ENCODE measurements around the gene ATP8A1.
A peak's percentile ranks its signal among the peaks of the same experiment; 100 is the strongest.

ATP8A1 gene

DNA sequence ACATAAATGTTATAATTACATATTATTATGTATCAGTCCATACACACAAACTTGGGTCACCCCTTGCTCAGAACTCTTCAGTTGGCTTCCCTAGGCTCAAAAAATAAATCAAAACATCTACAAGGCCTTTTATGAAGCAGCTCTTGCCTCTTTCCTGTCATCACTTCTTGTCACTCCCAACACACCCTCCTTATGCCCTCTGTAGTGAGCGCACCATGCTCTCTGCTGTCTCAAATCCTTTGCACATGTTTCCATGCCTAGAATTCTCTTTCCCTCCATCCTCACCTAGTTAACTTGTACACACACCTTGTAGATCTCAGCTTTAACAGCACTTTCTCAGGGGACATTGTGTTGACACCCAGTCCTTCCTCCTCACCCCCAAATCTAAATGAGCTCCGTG is 53.0 kb downstream of the ATP8A1 start:
- in situ Hi-C loops (cut with HindIII; ENCODE audit: low pct_ligation_motif_present, low pct_unique_long_range_greater_than_20kb, low sequenced_read_pairs) = no loop called here

DNA sequence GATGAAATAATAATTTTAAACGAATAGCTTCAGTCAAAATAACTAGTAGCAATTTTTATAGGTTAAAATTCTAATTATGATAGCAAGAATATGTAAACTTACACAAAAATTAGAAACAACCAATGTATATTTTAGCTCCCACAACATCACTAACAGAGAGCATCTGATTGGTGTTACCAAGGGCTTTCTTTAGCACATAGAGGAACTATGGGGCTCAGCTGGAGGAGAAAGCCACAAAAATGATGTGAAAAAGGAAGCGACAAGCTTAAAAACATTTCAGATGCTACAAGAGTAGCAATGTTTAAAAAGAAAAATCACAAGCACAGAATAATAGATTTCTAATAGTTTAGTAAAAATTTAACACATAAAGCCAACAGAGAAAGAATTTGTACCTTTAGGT is 56.3 kb downstream of the ATP8A1 start:
- in situ Hi-C loops (cut with HindIII; ENCODE audit: low pct_ligation_motif_present, low pct_unique_long_range_greater_than_20kb, low sequenced_read_pairs) = no loop called here

More for the DNA sequence above, 53.0 kb downstream of the ATP8A1 start:
- DNase-seq = no peak

DNA sequence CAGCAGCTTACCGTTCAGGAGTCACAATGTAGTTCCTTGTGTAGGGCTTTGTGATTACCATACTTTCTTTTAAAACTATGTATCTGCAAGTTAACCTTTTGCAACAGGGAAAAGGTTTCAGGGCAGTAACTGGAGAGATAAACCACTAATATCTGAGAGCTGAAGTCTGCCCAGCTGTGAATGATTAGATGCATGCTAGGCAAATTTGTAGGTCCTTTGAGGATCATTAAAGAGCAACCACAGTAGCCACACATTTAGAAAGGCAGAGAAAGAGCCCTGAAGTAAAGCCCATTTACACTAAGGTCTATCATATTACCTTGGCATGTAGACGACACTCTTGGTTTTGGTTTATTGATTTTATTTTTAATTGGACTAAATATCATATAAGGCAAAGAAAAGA is 60.0 kb downstream of the ATP8A1 start:
- in situ Hi-C loops (cut with HindIII; ENCODE audit: low pct_ligation_motif_present, low pct_unique_long_range_greater_than_20kb, low sequenced_read_pairs) = no loop called here
- DNase-seq = no peak

More for the DNA sequence above, 56.3 kb downstream of the ATP8A1 start:
- DNase-seq = no peak

DNA sequence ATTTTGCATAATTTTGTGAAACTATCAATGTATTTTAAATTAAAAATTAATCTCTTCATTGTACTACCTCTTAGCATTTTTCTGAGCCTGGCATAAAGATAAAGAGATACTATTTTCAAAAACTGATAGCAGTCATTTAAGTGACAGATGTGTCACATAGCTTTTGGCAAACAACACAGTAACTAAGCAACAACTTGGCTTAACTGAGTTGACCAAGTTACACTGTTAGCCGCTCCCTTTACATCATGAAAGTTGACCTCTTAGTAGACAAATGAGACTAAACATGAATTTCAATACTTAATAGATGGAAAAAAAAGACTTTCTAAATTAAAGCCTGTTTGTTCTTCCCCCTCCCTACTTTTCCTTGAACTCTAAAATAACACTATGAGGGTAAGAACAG is 62.0 kb downstream of the ATP8A1 start:
- in situ Hi-C loops (cut with HindIII; ENCODE audit: low pct_ligation_motif_present, low pct_unique_long_range_greater_than_20kb, low sequenced_read_pairs) = no loop called here

DNA sequence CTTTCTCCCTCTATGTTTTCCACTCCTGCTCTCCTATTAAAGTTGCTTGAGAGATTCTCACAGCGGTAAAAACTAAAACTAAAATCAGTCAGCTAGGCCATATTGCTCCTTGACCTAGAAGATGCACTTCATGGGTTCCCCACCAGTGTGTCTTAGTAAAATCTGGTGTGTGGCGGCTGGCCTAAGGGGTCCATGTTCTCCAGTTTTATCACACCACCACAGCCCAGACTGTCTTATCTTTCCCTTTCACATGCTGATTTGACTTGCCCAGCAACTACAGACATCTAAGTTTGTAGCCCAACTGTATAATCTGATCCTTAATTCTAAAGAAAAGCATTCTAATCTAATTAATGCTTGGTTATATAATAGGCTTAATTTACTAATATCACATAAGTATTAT is 68.0 kb downstream of the ATP8A1 start:
- in situ Hi-C loops (cut with HindIII; ENCODE audit: low pct_ligation_motif_present, low pct_unique_long_range_greater_than_20kb, low sequenced_read_pairs) = no loop called here
- DNase-seq = no peak

More for the DNA sequence above, 62.0 kb downstream of the ATP8A1 start:
- DNase-seq = no peak

DNA sequence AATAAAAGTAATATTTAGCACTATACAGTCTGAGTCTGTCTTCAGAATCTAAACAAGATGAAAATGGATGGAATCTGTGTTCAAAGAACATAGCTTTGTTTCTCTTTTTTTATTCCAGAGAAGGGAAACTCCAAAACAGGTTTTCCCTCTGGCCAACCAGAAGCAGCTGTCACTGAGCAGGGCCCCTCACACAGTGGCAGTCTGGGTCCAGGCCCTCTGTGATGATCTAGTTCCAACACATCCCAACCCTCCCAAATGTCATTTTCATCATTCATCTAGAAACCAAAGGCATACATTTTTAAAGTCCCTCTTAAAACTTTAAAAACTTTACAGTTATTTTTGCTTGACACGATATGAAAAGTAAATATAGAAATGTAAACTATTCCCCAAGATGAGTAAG is 70.1 kb downstream of the ATP8A1 start:
- in situ Hi-C loops (cut with HindIII; ENCODE audit: low pct_ligation_motif_present, low pct_unique_long_range_greater_than_20kb, low sequenced_read_pairs) = no loop called here
- DNase-seq = no peak

DNA sequence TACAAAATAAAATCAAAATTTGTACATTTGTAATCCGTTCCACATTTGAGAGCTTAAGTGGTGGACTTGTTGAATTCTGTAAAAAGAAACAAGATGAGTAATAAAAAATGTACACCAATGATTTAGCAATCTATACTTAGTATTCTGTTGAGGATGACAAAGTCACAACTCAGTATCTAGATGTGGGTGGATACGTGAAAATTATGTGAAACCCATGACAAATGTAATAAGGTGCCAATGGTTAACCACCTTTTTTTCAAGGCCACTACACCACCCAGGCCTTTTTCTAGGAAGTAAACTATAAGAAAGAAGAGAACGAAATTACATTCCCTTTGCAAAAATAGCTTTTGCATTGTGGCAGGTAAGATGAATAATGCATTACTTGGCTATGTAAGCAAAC is 77.0 kb downstream of the ATP8A1 start:
- in situ Hi-C loops (cut with HindIII; ENCODE audit: low pct_ligation_motif_present, low pct_unique_long_range_greater_than_20kb, low sequenced_read_pairs) = no loop called here
- no peak for DNase-seq

DNA sequence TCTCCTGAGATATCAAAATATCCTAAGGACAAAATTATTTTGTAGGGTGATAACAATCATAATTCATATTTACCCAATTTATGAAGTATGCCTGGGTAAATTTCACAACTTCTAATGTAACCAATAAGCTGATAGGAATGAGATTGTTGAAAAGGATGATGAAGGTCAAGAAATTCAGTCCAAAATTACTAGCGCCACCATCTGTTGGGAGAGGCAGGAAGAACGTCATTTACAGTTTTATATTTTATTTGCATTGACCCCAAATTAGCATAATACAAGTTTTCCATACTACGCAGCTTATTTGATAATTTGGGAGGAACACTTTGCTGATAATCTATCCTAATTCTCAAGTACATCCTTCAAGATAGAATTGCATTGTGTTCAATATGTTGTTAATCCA is 78.7 kb downstream of the ATP8A1 start:
- DNase-seq = no peak
- in situ Hi-C loops (cut with HindIII; ENCODE audit: low pct_ligation_motif_present, low pct_unique_long_range_greater_than_20kb, low sequenced_read_pairs) = no loop called here

DNA sequence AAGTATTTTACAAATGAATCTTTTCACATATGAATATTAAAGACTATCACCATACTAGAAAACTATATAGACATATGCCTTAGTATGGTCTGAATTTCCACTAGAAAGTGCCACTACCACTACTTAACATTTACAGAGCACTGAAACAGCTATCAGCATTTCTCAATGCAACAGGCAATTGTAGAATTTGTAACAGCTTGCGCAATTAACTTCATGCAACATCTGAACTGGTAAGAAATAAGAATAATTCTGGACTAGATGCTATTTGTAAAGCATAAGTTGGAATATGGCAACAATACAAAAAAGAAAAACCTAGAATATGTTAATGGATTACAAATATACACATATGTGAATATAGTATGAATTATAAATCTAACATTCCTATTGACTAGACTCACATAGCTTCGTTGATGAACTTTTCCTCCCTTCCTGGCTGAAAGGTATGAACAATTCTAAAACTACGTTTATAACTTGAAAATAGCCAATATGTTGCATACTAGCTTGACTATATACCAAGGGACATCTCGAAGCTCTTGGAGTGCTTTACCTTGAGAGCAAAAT is 82.0 kb downstream of the ATP8A1 start:
- DNase-seq = no peak
- in situ Hi-C loops (cut with HindIII; ENCODE audit: low pct_ligation_motif_present, low pct_unique_long_range_greater_than_20kb, low sequenced_read_pairs) = no loop called here

DNA sequence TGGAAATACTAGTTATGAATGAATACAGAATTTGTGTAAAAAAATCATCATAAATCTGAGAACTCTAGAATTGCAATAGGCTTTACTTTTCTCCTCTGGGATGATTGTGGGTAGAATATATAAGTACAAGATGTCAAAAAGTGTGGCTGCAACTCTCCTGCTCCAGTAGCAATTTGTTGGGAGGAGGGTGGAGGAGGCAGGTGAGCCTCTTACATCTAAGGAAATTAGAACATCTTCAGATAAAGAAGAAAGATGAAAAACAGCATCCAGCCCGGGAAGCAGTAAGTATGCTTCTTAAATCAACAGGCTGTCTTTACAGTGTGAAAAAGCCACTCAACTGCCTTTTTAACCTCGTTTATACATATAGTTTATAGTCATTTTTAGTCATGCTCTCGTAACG is 83.7 kb downstream of the ATP8A1 start:
- in situ Hi-C loops (cut with HindIII; ENCODE audit: low pct_ligation_motif_present, low pct_unique_long_range_greater_than_20kb, low sequenced_read_pairs) = no loop called here

DNA sequence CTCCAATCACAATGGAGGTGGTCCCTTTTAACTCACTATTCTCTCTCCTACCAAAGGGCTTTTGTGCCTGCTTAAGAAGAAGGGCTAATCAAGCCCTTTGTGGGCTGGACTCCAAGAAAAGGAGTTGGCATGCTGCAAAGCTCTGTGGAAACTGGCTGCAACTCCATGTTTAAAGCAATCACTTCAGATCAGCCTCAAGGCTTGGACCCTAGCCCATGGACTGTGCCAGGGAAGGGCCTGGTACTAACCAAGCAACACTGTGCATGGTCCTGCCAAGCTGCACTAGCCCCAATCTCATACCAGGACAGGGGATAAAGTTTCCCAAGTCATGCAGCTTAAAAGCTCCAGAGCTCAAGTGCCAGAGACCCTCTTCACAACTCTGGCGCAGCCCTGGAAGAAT is 86.7 kb downstream of the ATP8A1 start:
- in situ Hi-C loops (cut with HindIII; ENCODE audit: low pct_ligation_motif_present, low pct_unique_long_range_greater_than_20kb, low sequenced_read_pairs) = no loop called here
- DNase-seq = no peak

More for the DNA sequence above, 83.7 kb downstream of the ATP8A1 start:
- no peak for DNase-seq

DNA sequence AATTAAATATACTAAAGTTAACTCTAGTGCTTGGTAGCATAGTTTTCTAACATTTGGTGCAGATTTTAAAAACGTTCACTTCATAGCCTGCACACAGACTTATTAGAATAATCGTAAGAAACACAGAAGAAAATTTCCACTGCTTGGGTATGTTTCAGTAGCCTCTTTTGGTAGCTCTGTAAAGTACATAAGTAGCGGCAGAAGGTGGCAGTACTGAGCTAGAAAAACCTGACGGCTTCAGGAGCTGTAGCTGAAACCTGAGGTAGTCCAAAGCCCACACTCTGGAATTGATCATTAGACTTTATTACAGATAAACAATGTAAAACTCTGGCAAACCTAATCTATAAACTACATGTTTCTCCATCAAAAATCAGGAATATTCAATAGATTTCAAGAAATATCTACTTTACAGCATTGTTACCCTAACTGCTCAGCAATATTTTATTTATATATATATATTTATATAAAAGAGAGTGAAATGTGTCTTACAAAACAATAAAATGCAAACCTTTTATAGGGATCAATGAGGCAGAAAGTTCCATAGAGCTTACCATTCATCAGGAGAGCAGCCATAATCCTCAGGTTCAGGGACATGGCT is 88.2 kb downstream of the ATP8A1 start:
- in situ Hi-C loops (cut with HindIII; ENCODE audit: low pct_ligation_motif_present, low pct_unique_long_range_greater_than_20kb, low sequenced_read_pairs) = no loop called here
- DNase-seq = peak; percentile 60

DNA sequence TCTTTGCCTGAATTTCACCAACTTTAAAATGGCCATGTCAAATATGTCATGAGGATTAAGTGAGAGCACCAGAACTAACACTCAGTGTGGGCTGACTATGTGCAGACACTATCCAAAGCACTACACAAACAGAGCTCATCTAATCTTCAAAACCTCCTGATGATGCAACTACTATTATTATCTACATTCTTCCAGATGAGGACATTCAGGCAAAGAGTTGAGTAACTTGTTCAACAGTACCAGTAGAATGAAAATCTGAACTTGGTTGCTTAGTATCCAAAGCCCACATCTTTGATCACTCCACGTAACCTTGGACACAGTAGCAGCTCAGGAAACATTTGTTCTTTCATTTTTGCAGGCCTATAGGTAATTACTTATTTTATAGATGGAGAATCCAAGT is 90.1 kb downstream of the ATP8A1 start:
- in situ Hi-C loops (cut with HindIII; ENCODE audit: low pct_ligation_motif_present, low pct_unique_long_range_greater_than_20kb, low sequenced_read_pairs) = no loop called here
- DNase-seq = no peak

DNA sequence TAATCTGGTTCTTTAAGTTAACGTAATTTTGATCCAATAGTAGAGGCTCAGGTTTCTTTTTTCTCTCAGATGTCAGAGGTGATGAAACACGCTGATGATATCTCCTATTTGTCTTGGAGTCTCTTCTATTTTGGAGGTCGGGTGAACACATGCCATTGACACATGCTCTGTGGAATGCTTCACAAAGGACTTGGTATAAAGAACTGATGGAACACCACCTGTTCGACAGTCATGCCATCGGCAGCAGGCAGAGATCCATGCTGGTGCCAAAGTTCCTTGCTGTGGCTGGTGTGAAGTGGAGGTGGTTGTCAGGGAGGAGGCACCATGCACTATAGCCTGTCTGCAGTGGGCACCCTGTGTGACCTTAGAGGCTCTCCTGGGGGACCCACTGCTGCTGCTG is 94.9 kb downstream of the ATP8A1 start:
- in situ Hi-C loops (cut with HindIII; ENCODE audit: low pct_ligation_motif_present, low pct_unique_long_range_greater_than_20kb, low sequenced_read_pairs) = no loop called here
- DNase-seq = no peak

DNA sequence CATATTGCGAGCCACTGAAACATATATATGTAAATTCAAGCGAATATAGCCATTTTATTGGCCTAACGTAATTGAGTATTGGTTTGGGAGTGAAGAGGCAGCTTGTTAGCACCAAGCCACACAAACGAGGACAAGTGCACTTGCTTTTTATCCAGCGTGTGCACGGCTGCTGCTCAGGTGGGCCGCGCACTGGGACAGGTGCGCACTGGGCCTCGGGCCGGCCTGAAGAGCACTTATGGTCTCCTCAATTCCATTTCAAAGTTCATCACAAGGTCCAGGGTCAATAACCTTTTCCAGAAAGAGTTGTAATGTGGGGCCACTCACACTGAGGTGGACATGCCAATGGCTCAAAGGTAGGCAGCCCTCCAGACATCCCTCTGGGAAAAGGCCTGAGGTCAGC is 95.9 kb downstream of the ATP8A1 start:
- no peak for DNase-seq
- in situ Hi-C loops (cut with HindIII; ENCODE audit: low pct_ligation_motif_present, low pct_unique_long_range_greater_than_20kb, low sequenced_read_pairs) = no loop called here

DNA sequence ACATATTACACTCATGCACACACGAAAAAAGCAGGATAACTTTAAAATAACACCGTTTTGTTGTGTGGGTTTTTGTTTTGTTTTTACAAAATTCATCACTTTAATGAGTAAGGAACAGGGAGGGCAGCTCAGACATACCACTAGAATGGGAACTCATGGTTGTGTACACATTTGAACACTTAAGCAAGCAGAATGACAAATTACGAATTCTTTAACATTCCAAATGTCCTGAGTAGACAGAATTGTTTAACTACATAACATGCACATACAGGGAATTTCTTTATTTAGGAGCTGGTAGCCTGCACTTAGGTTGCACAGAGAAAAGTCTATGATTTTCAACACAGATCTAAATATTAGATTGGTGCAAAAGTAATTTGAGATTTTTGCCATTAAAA is 96.4 kb downstream of the ATP8A1 start:
- DNase-seq = no peak

DNA sequence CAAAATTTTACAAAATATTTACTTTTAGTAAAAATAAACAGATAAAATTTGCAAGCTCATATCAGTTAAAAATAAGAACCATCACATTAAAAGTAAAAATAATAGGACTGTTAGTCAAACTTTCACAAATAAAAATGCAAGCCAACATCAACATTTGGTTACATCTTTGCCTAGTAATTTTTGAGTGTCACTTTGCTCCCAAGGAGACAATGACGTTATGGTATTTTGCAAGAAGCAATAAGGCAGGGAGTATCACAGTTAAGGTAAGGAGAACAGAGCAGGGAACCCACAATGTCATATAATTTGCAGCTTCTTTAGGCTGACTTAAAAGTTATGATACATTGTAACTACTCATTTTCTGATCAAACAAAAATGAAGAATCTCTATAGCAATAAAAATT is 98.7 kb downstream of the ATP8A1 start:
- no peak for DNase-seq
- in situ Hi-C loops (cut with HindIII; ENCODE audit: low pct_ligation_motif_present, low pct_unique_long_range_greater_than_20kb, low sequenced_read_pairs) = no loop called here

More for the DNA sequence above, 96.4 kb downstream of the ATP8A1 start:
- in situ Hi-C loops (cut with HindIII; ENCODE audit: low pct_ligation_motif_present, low pct_unique_long_range_greater_than_20kb, low sequenced_read_pairs) = no loop called here

DNA sequence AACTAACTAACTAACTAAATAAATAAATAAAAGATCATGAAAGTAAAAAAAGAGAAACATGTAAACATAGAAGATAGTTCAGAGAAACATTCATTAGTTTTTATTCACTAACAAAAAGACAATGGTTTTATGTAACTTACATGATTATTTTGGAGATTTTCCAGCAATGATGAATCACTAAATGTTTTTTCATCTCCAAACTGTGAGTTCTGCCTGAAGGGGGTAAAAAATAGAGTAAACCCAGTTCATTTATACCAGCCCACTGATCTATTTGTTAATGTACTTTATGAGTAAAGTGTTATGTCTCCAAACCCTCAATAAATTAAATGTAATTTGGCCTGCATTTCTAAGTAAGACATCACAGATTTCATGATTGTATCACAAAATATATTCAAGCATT is 101.1 kb downstream of the ATP8A1 start:
- no peak for DNase-seq
- in situ Hi-C loops (cut with HindIII; ENCODE audit: low pct_ligation_motif_present, low pct_unique_long_range_greater_than_20kb, low sequenced_read_pairs) = no loop called here

DNA sequence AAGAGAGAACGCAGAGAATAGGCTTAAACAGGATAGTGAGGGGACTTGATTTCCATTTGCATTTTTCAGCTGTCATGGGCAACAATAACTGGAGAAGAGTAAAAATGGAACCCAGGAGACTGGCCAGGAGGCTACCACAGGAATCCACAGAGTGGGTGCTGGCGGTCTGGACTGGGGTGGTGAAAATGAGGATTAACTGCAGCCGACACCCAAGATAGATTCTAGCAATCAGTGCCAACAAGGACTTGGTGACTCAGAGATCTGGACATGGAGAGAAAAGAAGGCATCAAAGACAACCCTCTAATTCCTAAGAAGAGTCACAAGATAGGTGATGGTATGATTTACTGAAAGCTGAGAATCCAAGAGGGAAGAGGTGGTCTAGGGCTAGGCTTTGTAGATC is 102.8 kb downstream of the ATP8A1 start:
- in situ Hi-C loops (cut with HindIII; ENCODE audit: low pct_ligation_motif_present, low pct_unique_long_range_greater_than_20kb, low sequenced_read_pairs) = no loop called here
- DNase-seq = no peak

DNA sequence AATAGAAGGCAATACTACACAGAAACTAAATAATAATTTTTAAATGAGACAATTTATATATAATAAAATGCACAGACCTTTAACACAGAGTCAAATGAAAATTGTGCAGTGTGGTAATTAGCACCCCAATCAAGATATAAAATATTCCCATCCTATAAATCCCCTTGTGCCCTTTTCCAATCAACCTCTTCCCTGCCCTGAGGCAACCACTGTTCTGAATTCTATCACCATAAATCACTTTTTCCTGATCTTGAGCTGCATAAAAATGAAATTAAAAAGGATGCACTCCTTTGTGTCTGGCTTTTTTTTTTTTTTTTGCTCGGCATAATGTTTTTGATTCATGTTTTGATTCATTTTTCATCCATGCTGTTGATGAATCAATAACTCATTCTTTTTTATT is 107.0 kb downstream of the ATP8A1 start:
- no peak for DNase-seq
- in situ Hi-C loops (cut with HindIII; ENCODE audit: low pct_ligation_motif_present, low pct_unique_long_range_greater_than_20kb, low sequenced_read_pairs) = no loop called here

DNA sequence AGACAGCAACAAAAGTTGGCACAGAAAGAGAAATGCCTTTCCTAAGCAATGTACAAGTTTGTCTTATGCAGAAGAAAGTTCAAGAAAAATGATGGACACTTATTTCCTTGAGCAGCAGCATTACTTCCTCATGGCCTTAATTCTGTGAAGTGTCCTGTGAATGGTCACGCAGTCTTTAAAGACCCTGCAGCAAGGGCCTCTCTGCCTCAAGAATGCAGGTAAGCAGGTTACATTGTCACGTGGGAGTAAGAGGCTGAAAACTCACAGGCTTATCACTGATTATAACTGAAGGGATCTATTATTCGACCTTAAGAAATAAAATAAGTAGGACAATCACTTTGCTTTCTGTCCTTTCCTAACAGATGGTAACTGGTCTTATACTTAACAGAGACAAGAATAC is 109.1 kb downstream of the ATP8A1 start:
- in situ Hi-C loops (cut with HindIII; ENCODE audit: low pct_ligation_motif_present, low pct_unique_long_range_greater_than_20kb, low sequenced_read_pairs) = no loop called here
- no peak for DNase-seq

All from ACHN (cell line).